ENCODE results near the gene DDX41. TPM values are rescaled to one million over a fixed set of nuclear protein-coding genes. Genes with fewer than 3 reads are reported as not detected.

DDX41 gene
- total RNA-seq, 1 experiment from 2014 or later: 172 TPM

DNA sequence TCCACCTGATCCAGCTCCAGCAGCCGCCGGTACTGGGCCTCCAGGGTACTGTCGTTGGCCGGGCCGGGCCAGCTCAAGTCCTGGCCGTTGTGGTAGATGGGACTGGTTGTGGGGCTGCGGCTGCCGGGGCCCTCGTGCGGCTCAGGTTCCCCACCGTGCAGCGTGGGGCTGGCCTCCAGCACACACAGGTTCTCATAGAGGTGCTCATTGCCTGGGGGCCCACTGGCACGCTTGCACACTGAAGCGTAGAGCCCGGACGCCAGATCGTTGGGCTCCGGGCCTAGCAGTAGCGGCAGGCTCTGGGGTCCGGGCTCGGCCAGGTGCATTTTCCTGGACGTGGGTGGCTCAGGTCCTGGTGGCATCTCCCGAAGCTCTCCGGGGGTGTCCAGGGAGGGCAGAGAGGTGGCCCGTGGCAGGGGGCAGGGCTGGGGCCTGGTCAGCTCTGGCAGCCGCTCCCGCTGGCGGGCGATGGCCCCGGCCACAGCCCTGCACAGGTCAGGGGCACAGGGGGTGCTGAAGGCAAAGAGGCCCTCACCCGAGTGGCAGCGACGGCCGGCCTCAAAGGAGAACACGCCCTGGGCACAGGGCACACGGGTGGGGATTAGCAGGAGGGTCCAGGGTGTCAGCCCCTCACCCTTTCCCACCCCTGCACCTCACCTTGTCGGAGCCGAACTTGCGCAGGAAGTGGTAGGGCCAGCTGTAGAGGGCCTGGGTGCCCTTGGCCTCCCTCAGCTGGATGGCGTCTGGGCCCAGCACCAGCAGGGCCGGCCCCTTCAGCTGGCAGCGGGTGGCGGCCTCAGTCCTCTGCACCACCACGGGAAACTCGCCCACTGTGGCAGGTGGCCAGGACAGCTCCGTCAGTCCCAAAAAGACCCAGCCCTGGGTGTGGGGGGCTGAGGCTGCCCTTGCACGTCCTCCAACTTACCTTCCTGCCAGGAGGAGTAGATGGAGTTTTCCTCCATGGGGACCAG is 12.4 kb downstream of the DDX41 start:
- in situ Hi-C loops (cut with HindIII; ENCODE audit: low pct_unique_long_range_greater_than_20kb, low sequenced_read_pairs): no loop called here
- no peak for DNase-seq (ENCODE audit: low read depth)

DNA sequence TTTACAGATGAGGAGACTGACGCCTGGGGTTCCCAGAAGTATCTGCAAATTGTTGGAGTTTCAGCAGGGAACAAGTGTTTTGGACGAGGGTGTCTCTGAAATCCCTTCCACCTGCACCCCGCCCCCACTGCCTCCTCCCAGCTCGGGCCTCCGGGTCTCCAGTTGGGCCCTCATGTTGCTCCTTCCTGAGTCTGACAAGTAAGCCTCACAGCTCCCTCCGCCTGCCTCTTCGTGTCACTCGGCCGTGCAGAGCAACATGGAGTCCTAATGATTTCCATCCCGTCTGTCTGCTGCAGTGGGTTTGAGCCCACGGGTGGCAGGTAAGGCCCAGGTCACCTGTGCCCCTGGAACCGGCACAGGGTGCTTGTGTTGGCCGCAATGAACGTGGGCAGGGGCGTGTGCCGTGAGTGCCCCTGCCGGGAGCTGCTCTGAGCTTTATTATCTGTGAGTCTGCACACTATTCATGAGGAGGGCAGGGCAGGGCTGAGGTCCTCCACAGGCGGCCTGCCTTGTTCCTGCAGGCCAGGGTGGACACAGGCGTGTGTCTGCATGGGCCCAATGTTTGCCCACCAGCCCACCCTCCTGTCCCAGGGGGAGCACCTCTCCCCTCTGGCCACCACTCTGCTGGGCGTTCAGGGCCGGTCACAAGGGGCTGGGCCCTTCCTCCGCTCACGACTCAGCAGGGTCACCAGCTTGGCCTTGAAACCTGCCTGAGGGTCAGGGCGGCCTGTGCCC is 13.2 kb downstream of the DDX41 start:
- in situ Hi-C loops (cut with HindIII; ENCODE audit: low pct_unique_long_range_greater_than_20kb, low sequenced_read_pairs): no loop called here
- no peak for DNase-seq (ENCODE audit: low read depth)

DNA sequence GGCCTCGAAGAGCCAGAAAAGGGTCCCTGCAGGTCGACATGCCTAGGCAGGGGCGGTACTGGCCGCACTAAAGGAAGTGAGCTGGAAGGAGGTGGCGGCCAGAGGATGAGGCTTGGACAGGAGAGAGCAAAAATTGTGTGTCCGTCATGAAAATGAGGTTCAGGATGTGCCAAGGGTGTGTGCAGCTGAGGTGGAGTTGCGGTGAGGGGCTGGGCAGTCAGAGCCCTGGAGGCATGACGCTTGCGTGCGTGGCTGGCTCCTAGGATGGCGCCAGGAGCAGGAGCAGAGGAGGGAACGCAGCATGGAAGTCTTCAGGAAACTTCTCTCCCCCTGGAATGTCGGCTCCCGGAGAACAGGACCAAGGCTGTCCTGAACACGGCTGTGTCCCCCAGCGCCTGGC is 13.9 kb downstream of the DDX41 start:
- in situ Hi-C loops (cut with HindIII; ENCODE audit: low pct_unique_long_range_greater_than_20kb, low sequenced_read_pairs): no loop called here
- no peak for DNase-seq (ENCODE audit: low read depth)

DNA sequence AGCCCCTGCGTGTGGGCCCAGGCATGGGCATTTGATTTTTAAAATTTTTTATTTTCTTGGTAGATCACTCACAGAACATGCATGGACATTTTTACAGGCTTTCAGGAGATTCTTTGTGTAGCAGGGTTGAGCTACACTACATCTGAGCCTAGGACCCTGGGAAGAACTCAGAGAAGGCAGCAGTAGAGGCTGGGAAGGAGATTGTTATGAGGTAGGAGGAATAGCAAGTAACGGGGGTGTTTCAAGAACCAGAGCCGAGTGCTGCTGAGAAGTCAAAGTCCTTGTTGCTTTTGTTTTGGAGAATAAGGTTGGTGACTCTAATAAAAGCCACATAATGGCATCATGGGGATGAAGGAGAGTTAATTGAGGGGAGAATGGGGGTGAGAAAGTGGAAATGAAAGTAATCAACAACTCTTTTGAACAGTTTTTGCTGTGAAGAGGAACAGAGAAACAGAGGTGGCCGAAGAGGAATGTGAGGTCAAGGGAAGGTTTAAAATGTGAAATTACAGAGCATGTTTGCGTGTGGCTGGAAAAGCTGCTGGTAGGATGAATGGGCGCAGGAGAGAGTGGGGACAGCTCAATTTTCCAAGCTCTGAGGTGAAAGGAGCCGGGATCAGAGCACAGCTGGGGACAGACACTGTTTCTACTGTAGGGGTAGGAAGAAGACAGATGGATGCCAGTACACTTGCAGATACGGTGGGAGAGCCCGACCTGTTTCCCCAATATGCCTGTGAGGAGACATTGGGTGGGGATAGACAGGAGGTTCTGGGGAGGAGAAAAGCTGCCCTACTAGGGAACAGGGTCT is 14.7 kb downstream of the DDX41 start:
- in situ Hi-C loops (cut with HindIII; ENCODE audit: low pct_unique_long_range_greater_than_20kb, low sequenced_read_pairs): no loop called here
- DNase-seq (ENCODE audit: low read depth): no peak

DNA sequence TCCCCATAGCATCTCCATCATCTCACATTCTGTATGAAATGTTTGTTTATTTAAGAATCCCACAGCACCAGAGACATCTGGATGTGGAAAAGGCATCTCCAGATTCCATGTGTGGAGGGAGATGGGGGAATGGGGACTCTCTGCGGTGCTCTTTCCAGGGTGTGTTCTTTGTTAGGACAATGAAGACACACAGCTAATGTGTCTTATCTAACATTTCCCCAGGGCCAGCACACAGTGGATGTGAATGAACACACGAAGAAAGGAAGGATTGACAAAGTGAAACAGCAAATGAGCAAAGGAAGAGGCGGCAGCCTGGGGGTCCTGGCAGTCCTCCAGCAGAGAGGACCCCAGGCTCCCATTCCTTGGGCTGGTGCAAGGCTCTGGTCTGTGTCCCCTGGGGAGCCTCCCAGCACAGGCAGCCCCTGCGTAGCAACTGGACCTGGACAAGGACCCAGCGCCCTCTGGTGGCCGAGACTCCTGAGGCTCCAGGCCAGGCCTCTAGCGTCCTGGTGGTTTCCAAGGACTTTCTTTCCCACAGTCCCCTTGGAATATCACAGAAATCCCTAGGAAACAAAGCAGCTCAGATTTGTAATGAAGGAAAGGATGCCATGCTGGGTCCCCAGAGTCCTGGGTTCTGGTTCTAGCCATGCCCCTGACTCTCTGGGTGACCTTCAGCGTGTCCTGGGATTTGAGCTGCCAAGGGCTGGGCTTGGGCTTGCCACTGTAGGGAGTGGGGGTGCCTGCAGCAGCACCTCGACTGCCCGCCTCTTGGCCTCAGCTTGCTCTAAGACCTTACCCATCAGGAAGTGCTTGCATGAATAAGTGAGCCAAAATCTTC is 15.9 kb downstream of the DDX41 start:
- in situ Hi-C loops (cut with HindIII; ENCODE audit: low pct_unique_long_range_greater_than_20kb, low sequenced_read_pairs): no loop called here
- DNase-seq (ENCODE audit: low read depth): peak; percentile 71

DNA sequence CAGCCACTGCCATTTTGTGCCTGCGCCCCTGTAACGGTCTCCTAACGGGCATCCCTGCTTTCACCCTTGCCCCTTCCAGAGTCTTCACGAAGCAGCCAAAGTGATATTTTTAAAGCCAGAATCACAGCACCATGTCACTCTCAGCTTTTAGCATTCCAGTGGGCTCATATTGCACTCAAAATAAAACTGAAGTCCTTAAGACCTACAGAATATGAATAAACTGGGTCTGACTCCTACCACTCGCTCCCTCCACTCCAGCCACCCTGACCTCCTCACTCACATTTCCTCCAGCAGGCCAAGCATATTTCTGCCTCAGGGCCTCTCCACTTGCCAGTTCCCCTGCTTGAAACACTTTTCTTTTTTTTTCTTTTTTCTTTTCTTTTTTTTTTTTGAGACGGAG is 16.9 kb downstream of the DDX41 start:
- DNase-seq (ENCODE audit: low read depth): no peak
- in situ Hi-C loops (cut with HindIII; ENCODE audit: low pct_unique_long_range_greater_than_20kb, low sequenced_read_pairs): no loop called here

DNA sequence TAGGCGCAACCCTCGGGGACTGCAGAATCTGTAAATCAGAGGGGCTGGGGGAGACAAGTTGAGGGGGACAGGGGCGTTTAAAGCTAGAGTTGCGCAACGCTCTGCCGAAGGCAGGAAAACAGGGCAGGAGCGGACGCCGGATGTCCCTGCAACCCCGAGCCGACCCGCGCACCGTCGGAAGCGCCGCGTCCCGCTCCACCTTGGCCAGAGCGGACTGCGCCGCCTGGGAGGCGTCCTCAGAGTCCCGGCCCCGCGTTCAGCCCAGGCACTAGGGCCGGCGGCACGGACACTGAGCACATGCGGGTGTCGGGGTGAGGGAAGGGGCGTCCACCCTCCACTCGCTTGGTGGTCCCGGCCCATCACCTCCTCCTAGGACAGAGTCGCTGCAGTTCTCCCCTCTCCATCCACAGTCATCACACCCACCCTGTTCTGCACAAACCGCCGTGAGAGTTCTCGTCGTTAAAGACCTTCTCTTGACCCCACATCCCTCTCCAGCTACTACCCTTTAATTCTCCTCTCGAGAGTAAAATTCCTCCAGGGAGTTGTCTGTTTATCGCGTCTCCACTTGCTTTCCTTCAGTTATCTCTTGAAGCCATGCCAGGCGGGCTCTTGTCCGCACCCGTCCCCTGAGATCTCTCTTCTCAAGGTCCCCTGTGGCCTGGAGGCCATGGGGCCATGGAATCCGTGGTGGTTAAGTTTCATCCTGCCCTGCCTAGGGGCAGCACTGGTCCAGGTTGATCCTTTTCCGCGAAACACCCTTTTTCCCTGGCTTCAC is 18.6 kb downstream of the DDX41 start:
- DNase-seq (ENCODE audit: low read depth): no peak
- in situ Hi-C loops (cut with HindIII; ENCODE audit: low pct_unique_long_range_greater_than_20kb, low sequenced_read_pairs): no loop called here

DNA sequence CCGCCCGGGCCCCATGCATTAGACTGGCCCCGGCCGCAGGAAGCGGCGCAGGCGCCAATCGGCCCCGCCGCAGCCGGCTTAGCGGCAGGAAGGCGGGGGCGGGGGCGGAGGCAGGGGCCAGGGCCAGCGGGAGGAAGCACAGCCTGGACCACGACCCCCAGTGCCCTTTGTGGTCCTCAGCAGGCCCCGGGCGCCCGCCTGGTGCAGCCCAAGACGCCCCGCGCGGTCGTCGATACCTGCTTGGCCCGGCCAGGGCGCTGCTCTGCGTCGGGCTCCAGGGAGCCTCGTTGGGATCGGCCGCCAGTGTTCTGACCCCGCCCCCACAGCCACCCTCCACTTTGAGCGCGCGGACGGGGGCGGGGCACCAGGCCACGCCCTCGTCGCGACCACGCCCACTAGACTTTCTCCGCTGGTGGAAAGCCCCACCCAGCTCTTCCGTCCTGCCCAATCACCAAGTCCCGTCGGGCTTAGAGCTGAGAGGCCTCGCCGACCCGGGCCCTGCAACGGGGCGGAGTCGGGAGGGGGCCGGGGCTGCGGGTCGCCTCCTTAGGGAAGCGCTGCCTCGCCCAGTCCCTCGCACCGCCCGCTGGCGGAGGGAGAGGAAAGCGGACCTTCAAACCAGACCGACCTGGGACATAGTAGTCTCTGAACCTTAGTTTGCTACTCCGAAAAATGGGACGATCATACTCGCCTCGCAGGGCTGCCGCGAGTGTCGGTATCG is 19.3 kb downstream of the DDX41 start, which contains the start of gene PDLIM7:
PDLIM7 (minus strand) TSS at position 313 of the 721 bp plus-strand sequence. CDS start 1,092 bp downstream, outside the sequence.
- peak; percentile 99 for DNase-seq (ENCODE audit: low read depth)
- in situ Hi-C loops (cut with HindIII; ENCODE audit: low pct_unique_long_range_greater_than_20kb, low sequenced_read_pairs): no loop called here

DNA sequence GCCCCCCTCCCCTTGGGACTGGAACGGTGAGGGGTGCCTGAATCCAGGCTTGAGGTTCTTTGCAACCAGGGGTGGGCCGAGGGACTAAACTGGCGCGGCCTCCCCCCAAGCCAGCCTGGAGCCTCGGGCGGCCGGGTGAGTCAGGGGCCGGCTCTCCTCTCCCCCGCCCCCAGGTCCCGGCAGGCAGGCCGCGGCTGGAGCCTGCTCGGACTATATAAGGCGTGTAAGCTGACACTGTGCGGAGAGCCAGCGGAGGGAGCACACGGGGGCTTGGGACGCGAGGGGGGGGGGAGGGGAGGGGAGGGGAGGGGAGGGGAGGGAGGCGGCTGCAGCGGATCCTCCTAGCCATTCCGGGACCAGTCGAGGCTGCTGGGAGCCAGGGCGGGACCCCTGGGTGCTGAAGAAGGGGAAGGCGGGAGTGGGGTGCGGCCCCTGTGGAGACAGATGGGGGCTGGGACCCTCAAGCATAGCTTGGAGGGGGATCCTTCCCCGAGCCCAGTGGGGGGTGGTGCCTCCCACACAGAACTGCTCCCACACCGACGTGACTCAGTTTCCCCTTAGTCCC is 20.0 kb downstream of the DDX41 start:
- peak; percentile 95 for DNase-seq (ENCODE audit: low read depth)
- in situ Hi-C loops (cut with HindIII; ENCODE audit: low pct_unique_long_range_greater_than_20kb, low sequenced_read_pairs): no loop called here

DNA sequence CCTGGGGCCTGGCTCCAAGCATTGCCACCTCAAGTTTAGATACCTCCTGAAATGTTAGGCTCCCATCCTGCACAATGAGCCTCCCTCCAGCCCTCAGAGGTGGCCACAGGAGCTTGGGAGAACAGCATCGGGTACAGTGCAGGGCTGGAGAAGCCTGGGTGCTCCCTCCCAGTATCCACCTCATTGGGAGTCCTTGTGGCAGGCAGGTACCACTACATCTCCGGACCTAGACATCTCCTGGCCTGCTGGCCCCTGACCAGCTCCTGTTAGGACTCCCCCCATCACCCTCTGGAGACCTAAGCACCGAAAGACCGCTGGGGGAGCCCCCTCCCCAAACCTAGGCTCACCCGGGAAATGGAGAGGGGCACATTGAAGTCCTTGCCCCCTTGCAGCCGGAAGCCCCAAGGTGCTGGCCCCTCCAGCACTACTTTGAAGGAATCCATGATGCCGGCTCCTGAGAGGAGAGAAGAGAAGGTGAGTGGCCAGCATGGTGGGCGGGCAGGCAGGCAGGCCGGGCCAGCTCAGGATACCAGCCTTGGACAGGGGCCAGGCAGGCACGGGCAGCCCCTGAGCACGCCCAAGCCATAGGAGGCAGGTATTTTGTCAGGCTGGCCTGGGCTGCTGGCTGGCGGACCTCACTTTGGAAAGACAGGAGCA is 20.6 kb downstream of the DDX41 start:
- peak; percentile 69 for DNase-seq (ENCODE audit: low read depth)
- in situ Hi-C loops (cut with HindIII; ENCODE audit: low pct_unique_long_range_greater_than_20kb, low sequenced_read_pairs): no loop called here

DNA sequence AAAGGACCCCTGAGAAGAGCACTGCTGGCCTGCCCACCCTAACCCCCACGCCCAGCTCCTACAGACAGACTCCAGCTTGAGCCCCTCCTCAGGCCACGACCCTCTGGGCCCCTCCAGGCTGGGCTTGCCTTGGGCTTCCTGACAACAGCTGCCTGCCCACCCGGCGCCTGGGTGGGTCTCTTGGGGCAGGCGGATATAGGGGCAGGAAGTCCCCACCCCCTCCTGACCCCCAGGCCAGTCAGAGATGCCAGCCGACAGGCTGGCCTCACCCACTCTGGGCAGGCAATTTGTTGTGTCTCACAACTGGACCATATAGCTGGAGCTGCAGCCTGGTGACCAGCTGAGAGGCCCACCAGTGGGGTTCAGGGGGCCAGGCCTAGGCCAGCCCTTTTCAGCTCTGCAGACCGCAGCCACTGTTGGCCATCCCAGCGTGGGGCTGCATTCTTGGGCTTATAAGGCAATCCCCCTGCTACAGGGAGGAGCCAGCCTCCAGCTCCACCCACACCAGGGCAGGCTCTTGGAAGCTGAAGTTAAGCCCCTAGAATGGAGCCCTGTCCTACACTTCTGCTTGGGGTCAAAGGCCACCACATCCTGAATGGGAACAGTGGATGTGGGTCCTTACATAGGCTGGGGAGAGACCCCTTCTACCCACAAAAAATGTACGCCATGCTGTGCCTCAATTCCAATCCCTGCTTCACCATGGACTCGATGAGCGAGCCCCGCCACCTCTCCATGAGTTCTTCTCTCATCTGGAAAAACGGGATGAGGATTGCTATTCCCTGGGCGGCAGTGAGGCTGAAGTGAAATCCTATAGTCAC is 21.3 kb downstream of the DDX41 start:
- in situ Hi-C loops (cut with HindIII; ENCODE audit: low pct_unique_long_range_greater_than_20kb, low sequenced_read_pairs): no loop called here
- peak; percentile 94 for DNase-seq (ENCODE audit: low read depth)

DNA sequence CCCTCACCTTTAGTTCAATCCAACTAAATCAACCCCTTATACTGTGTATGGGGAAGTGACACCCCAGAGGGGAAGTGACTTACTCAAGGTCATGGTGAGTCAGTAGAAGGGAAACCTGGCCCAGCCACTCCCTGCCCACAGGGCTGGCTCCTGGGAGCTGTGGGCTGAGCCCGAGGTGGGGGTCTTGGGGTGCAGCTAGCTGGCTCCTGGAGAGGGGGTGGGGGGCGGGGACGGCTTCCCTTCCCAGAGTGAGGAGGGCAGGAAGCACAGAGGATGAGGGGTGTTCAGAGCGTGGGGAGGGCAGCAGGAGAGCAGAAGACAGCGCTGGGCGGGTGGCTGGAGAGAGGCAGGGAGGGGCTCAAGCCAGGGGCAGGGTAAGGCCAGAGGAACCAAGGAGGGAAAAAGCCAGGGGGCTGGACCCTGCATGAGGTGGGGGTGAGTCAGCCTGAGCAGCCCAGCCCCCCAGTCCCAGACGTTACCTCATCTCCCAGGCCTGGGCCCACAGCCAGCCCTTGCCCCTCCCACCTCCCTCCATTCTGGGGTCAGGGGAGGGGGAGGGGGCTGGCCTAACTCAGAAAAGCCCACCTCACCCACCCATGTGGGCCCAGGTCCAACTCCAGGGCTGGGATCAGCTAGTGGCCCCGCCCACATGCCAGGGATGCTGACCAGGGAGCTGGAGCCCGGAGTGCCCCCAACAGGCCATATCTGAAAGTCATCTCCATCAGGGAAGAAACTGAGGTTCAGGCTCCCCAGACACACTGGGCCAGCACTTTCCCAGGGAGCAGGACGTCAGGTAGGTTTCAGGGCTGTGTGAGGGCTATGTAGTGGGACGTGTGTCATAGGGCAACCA is 22.2 kb downstream of the DDX41 start:
- peak; percentile 98 for DNase-seq (ENCODE audit: low read depth)
- in situ Hi-C loops (cut with HindIII; ENCODE audit: low pct_unique_long_range_greater_than_20kb, low sequenced_read_pairs): no loop called here

DNA sequence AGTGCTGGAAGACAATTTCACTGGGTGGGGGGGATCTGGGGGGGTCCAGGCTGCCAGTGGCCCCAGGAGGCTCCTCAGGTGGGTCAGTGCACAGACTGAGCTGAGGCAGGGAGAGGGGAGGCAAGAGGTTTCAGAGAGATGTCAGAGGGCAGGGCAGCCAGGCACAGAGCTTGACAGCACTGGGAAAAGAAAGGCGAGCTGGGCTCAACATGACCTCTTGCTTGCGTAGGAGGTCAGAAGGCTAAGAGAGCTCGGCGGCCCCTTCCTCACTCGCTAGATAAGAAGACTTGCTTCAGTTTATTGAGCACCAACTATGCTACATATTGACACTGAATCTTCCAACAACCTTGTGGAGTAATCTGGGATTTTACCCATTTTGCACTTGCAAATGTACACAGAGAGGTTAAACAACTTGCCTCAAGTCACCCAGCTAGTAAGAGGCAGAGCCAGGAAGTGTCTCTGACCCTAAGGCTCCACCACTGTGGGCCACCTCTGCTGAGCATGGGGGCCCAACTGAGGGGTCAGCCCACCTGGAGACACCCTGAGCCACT is 22.9 kb downstream of the DDX41 start:
- in situ Hi-C loops (cut with HindIII; ENCODE audit: low pct_unique_long_range_greater_than_20kb, low sequenced_read_pairs): no loop called here
- no peak for DNase-seq (ENCODE audit: low read depth)

DNA sequence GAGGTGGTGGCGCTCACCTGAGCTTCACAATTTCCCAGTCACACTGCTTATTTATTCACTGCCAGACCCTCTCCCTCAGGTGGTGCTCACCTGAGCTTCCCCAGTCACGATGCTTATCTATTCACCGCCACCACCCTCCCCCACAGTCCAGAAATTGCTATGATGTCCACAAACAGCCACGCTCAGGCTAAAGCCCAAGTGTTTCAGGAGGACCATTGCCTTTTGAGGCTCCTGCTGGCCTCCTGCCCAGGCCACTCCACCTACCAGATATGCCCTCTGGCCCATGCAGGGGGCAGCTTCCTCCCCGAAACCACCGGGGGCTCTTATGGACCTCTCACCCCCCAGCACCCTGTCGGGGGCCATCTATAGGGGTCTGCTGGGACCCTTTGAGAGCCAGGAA is 23.9 kb downstream of the DDX41 start:
- in situ Hi-C loops (cut with HindIII; ENCODE audit: low pct_unique_long_range_greater_than_20kb, low sequenced_read_pairs): no loop called here

More for the DNA sequence above, 23.9 kb downstream of the DDX41 start:
- no peak for DNase-seq (ENCODE audit: low read depth)

All from Caki2 (cell line).